ENCODE measurements around the gene TMEM17.

The TMEM17 gene

DNA sequence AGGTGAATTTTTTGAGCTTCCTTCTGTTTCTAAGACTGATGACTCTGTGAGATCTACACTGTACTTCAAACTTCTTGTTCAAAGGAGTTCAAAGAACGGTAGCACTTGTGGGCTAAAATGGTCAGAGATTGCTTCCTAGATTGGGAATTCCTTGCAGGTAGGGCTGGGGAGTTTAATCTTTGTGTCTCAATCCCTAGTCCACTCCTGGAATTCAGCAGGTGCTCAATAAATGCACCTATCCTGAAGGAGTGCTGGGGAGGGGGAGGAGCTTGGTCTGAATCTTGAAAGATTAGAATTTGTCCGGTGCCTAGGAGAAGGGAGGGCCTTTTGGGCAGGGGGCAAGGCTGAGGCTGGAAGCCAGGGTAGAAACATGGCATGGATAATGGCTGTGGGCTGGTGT lies 34.6 kb downstream of the TMEM17 start:
- H3K4me3 ChIP-seq, result no peak overlapping the region
- TF ChIP-seq CTCF (IDR thresholded peaks at IDR 0.05), result no peak
- intact Hi-C loops (cut with DNase I; ENCODE audit: low total_unique reads), result no loop called here
- H3K36me3 ChIP-seq, result no peaks in the 10 kb centered on the region
- H3K27ac ChIP-seq, result no peak overlapping the region
- H3K9me3 ChIP-seq, result no peaks in the 10 kb centered on the region
- no peak for DNase-seq
- H3K27me3 ChIP-seq, result no peaks in the 10 kb centered on the region
- peaks cover 0 to 45% (median 29%) of the 10 kb centered on the region in 4 donors for H3K4me1 ChIP-seq

GRCh38 chr2:62469548-62469947 lies 36.4 kb downstream of the TMEM17 start:
- no peak overlapping the region for H3K27ac ChIP-seq
- DNase-seq, result no peak
- no peak for TF ChIP-seq CTCF (IDR thresholded peaks at IDR 0.05)
- no peaks in the 10 kb centered on the region for H3K36me3 ChIP-seq
- no peaks in the 10 kb centered on the region for H3K9me3 ChIP-seq
- H3K4me3 ChIP-seq, result no peak overlapping the region
- H3K4me1 ChIP-seq, result peaks cover 0 to 27% (median 12%) of the 10 kb centered on the region in 4 donors
- intact Hi-C loops (cut with DNase I; ENCODE audit: low total_unique reads), result no loop called here
- no peaks in the 10 kb centered on the region for H3K27me3 ChIP-seq

- Histone ChIP-seq H3K4me3 (no peak overlapping the region), H3K4me1 (peaks cover 0 to 22% (median 8%) of the 10 kb centered on the region in 4 donors), H3K27me3 (no peaks in the 10 kb centered on the region), H3K9me3 (no peaks in the 10 kb centered on the region), H3K36me3 (no peaks in the 10 kb centered on the region), H3K27ac (no peak overlapping the region)
- no peak for TF ChIP-seq CTCF (IDR thresholded peaks at IDR 0.05)
- intact Hi-C loops (cut with DNase I; ENCODE audit: low total_unique reads), result no loop called here
- peak in 1 of 2 donors; percentile 51 for DNase-seq
Observed at GRCh38 chr2:62469114-62469513, 36.9 kb downstream of the TMEM17 start.

DNA sequence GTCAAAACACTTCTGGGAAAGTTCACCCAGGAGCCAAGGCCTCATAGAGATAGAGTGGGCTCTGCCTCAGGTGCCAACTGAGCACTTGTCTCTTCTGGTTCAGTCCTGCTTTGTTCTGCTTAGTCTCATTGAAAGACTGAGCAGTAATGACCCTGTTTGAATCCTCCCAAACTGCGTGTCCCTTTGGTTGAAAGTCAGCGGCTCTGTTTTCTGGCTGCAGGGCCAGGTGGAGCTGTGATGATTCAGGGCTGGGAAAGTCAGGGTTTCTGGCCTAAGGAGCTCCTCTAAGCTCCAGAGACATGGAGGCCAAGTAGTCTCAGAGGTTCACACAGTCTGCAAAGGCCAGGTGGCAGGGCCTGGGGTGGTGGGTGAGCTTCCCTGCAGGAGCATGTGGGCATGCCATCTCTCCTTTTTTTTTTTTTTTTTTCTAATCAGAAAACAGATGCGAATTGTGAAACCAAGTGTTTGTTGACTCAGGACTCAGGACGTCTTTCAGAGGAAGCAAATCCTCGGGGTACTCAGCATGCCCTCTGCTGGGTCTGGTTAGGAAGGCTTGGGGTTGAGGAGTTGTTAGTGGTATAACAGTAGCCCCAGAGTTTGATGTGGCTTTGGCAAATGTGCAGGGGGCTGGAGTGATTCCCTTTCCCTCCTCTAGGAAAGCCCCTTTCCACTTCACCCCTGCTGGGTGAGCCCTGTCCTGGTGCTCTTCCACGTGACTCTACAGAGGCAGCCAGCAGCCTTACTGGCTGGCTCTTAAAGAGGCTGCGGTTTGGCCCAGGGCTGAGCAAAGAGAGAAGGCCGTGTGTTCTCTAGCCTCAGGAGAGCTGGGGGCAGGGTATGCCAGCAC lies 38.3 kb downstream of the TMEM17 start:
- Histone ChIP-seq H3K27ac (no peak overlapping the region), H3K9me3 (no peaks in the 10 kb centered on the region), H3K4me3 (no peak overlapping the region), H3K27me3 (no peaks in the 10 kb centered on the region), H3K36me3 (no peaks in the 10 kb centered on the region), H3K4me1 (peaks cover 0 to 11% (median 6%) of the 10 kb centered on the region in 4 donors)
- no peak for TF ChIP-seq CTCF (IDR thresholded peaks at IDR 0.05)
- DNase-seq, result peak in 1 of 2 donors; percentile 67
- intact Hi-C loops (cut with DNase I; ENCODE audit: low total_unique reads), result no loop called here

DNA sequence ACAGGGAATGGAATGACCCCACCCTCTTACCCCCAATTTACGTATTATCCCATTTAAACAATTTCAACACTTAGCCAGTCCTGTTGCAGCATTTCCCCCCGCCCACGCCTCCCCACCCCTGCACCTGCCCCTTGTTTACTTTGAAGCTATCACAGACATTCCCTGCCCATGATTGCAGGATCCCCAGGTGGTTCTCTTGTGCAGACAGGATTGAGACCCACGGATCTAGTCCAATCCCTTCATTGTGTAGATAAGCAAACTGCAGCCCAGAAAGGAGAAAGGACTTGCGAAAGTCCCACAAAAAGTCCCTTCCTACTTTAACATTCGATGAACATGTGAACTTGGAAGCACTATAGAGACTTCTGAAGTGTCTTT lies 38.9 kb downstream of the TMEM17 start:
- H3K27ac ChIP-seq, result no peak overlapping the region
- DNase-seq, result no peak
- no peak for TF ChIP-seq CTCF (IDR thresholded peaks at IDR 0.05)
- no peaks in the 10 kb centered on the region for H3K9me3 ChIP-seq
- no peak overlapping the region for H3K4me3 ChIP-seq
- no peaks in the 10 kb centered on the region for H3K27me3 ChIP-seq
- intact Hi-C loops (cut with DNase I; ENCODE audit: low total_unique reads), result no loop called here
- peaks cover 0 to 7% (median 5%) of the 10 kb centered on the region in 4 donors for H3K4me1 ChIP-seq
- no peaks in the 10 kb centered on the region for H3K36me3 ChIP-seq

Measured in tibial artery (tissue), 4 donors.